ENCODE data around the gene OR52I1. TPM values are rescaled to one million over a fixed set of nuclear protein-coding genes. Genes with fewer than 3 reads are reported as not detected.

Gene OR52I1
- total RNA-seq, 1 experiment from 2014 or later: not detected

DNA sequence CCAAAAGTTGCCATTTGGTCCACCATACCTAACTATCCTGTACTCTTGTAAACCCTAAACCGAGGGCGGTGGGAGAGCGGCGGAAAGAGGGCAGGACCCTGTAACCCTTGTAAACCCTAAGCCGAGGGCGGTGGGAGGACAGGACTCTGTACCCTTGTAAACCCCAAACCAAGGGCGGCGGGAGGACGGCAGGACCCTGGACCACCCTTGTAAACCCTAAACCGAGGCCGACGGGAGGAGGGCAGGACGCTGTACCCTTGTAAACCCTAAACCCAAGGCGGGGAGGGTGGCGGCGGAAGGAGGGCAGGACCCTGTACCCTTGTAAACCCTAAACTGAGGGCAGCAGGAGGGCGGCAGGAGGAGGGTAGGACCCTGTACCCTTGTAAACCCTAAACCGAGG is 24.8 kb upstream of the OR52I1 start:
- no peak for DNase-seq
- H3K4me2 ChIP-seq (ENCODE audit: low read depth, low read length, poor library complexity, severe bottlenecking): no peak overlapping the region
- H2AFZ ChIP-seq (ENCODE audit: low read length): no peak overlapping the region
- H3K9me2 ChIP-seq (replicated peaks; ENCODE audit: insufficient read depth, low read length): no peaks in the 10 kb centered on the region
- H3K27ac ChIP-seq (ENCODE audit: low read length): no peak overlapping the region
- no peak overlapping the region for H3K9ac ChIP-seq (ENCODE audit: low read length)
- no peaks in the 10 kb centered on the region for H3K4me1 ChIP-seq (ENCODE audit: low read length)
- H3K4me3 ChIP-seq (ENCODE audit: low read length): no peak overlapping the region
- no peaks in the 10 kb centered on the region for H3K36me3 ChIP-seq (ENCODE audit: insufficient read depth, low read length)
- H3K27me3 ChIP-seq (ENCODE audit: low read length): no peaks in the 10 kb centered on the region
- H3K79me2 ChIP-seq (ENCODE audit: low read length): no peaks in the 10 kb centered on the region
- no peaks in the 10 kb centered on the region for H3K9me3 ChIP-seq (ENCODE audit: low read length)
- H4K20me1 ChIP-seq (ENCODE audit: insufficient read depth, low read depth, low read length): no peaks in the 10 kb centered on the region

DNA sequence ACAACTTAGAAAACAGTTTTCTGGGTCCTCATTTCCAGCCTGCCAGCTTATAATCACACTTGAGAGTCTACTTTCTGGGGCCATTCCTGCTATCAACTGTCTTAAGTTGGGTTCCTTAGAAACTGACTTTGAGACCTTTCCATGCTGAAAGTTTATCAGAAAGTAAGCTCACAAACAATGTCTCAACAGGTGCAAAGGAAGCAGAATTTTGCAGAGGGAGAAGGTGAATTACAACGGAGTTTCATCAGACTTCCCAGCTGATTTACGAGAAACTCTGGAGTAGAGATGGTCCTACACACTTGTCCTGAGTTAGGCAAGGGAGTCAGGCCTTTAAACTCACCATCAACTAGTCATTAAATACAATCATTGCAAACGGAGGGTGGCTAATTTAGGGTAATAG is 17.0 kb upstream of the OR52I1 start:
- Histone ChIP-seq H4K20me1 (ENCODE audit: insufficient read depth, low read depth, low read length) (no peaks in the 10 kb centered on the region), H3K9me2 (replicated peaks; ENCODE audit: insufficient read depth, low read length) (no peaks in the 10 kb centered on the region), H3K9ac (ENCODE audit: low read length) (no peak overlapping the region), H3K4me2 (ENCODE audit: low read depth, low read length, poor library complexity, severe bottlenecking) (no peak overlapping the region), H3K9me3 (ENCODE audit: low read length) (no peaks in the 10 kb centered on the region), H2AFZ (ENCODE audit: low read length) (no peak overlapping the region), H3K4me1 (ENCODE audit: low read length) (no peaks in the 10 kb centered on the region), H3K27ac (ENCODE audit: low read length) (no peak overlapping the region), H3K79me2 (ENCODE audit: low read length) (no peaks in the 10 kb centered on the region), H3K27me3 (ENCODE audit: low read length) (no peaks in the 10 kb centered on the region), H3K4me3 (ENCODE audit: low read length) (no peak overlapping the region), H3K36me3 (ENCODE audit: insufficient read depth, low read length) (no peaks in the 10 kb centered on the region)
- DNase-seq: no peak

DNA sequence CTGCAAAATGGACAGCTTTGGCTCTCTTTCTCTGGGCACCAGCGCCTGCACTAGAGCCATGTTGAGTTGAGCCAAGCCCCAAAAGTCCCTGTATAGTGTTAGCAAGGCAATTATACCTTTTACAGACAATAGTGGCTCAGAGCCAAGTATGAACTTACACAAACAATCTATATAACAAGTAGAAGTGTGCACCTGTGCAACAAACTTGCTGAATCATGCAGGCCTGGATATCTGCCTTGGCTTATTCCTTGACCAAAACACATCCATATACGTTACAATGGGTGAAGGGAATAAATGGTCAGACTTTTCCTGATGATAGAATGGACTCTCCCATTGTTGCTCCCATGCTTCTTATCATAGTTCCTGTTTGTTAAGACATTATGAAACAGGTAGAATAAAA is 16.1 kb upstream of the OR52I1 start:
- DNase-seq: no peak
- H3K4me2 ChIP-seq (ENCODE audit: low read depth, low read length, poor library complexity, severe bottlenecking): no peak overlapping the region

DNA sequence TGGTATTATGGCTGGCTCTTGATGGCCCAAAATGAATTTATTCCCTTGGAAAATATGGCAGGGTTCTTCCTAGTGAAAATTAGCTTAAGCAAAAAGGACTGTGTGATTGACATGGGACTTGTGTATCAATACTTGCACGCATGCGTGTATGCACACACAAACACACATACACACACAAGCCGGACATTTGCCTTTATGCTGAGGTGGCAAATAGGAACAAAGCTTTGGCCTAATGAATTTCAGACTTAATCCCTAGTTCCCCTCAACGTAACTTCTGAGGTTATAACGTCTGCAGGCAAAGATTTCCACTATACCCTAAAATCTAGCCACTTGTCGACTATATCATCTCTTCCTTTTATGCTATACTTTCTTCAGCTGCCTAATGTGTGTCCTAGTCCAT is 15.2 kb upstream of the OR52I1 start:
- no peak overlapping the region for H3K9ac ChIP-seq (ENCODE audit: low read length)
- H3K36me3 ChIP-seq (ENCODE audit: insufficient read depth, low read length): no peaks in the 10 kb centered on the region
- H3K9me2 ChIP-seq (replicated peaks; ENCODE audit: insufficient read depth, low read length): no peaks in the 10 kb centered on the region
- no peak for DNase-seq
- no peaks in the 10 kb centered on the region for H3K4me1 ChIP-seq (ENCODE audit: low read length)
- no peak overlapping the region for H3K4me3 ChIP-seq (ENCODE audit: low read length)
- no peaks in the 10 kb centered on the region for H3K27me3 ChIP-seq (ENCODE audit: low read length)
- no peak overlapping the region for H2AFZ ChIP-seq (ENCODE audit: low read length)
- H4K20me1 ChIP-seq (ENCODE audit: insufficient read depth, low read depth, low read length): no peaks in the 10 kb centered on the region
- H3K4me2 ChIP-seq (ENCODE audit: low read depth, low read length, poor library complexity, severe bottlenecking): no peak overlapping the region
- no peaks in the 10 kb centered on the region for H3K79me2 ChIP-seq (ENCODE audit: low read length)
- H3K9me3 ChIP-seq (ENCODE audit: low read length): no peaks in the 10 kb centered on the region
- H3K27ac ChIP-seq (ENCODE audit: low read length): no peak overlapping the region

More for the DNA sequence above, 16.1 kb upstream of the OR52I1 start:
- Histone ChIP-seq H3K4me3 (ENCODE audit: low read length) (no peak overlapping the region), H3K9me2 (replicated peaks; ENCODE audit: insufficient read depth, low read length) (no peaks in the 10 kb centered on the region), H3K4me1 (ENCODE audit: low read length) (no peaks in the 10 kb centered on the region), H3K27ac (ENCODE audit: low read length) (no peak overlapping the region), H2AFZ (ENCODE audit: low read length) (no peak overlapping the region), H3K79me2 (ENCODE audit: low read length) (no peaks in the 10 kb centered on the region), H3K36me3 (ENCODE audit: insufficient read depth, low read length) (no peaks in the 10 kb centered on the region), H3K27me3 (ENCODE audit: low read length) (no peaks in the 10 kb centered on the region), H3K9ac (ENCODE audit: low read length) (no peak overlapping the region), H4K20me1 (ENCODE audit: insufficient read depth, low read depth, low read length) (no peaks in the 10 kb centered on the region), H3K9me3 (ENCODE audit: low read length) (no peaks in the 10 kb centered on the region)

DNA sequence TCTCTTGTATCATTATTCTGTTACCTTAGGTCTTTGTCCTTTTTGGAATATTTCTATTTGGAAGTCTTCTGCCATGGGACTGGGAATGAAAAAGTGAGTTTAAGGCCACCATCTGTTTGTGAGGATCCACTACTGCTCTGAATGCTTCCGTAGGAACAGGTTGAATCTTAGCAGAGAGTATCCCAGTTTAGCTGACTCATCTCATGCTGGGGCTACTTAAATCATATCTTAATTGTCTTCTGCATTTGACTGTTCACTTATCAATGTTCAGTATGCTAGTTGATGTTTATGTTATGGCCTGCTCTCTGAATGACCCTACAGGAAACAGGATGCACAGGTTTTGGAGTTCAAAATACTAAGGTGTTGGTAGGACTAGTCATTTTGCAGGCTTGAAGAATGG is 13.7 kb upstream of the OR52I1 start:
- Histone ChIP-seq H3K4me1 (ENCODE audit: low read length) (no peaks in the 10 kb centered on the region), H3K9me3 (ENCODE audit: low read length) (no peaks in the 10 kb centered on the region), H3K9ac (ENCODE audit: low read length) (no peak overlapping the region), H2AFZ (ENCODE audit: low read length) (no peak overlapping the region), H3K36me3 (ENCODE audit: insufficient read depth, low read length) (no peaks in the 10 kb centered on the region), H3K4me2 (ENCODE audit: low read depth, low read length, poor library complexity, severe bottlenecking) (no peak overlapping the region), H3K4me3 (ENCODE audit: low read length) (no peak overlapping the region), H3K27me3 (ENCODE audit: low read length) (no peaks in the 10 kb centered on the region), H3K27ac (ENCODE audit: low read length) (no peak overlapping the region), H3K9me2 (replicated peaks; ENCODE audit: insufficient read depth, low read length) (no peaks in the 10 kb centered on the region), H3K79me2 (ENCODE audit: low read length) (no peaks in the 10 kb centered on the region), H4K20me1 (ENCODE audit: insufficient read depth, low read depth, low read length) (no peaks in the 10 kb centered on the region)
- no peak for DNase-seq

DNA sequence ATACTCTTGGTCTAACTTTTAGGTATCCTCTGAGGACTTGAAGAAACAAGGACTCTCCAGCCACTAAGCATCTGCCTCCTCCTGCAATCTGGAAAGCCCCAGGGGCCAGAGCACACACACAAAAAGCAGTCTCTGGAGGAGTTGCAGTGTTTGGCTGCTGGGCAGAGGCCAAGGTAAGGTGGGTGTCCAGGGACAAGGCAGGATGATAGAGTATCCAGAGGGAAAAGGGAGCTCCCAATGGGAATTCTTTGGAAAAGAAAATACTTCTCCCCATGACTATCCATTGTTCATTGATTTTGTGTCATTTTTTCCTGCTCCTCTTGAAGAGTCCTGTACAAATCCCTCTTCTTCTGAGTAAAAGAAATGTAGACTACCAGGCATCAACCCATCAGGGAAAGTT is 12.4 kb upstream of the OR52I1 start, which contains the start of gene OR52I2:
Gene OR52I2 (plus strand): TSS at position 301 of the 400 bp plus-strand sequence.
- H3K4me2 ChIP-seq (ENCODE audit: low read depth, low read length, poor library complexity, severe bottlenecking): no peak within 1 kb of the TSS
- no peaks in the 10 kb centered on the region for H3K9me3 ChIP-seq (ENCODE audit: low read length)
- H2AFZ ChIP-seq (ENCODE audit: low read length): no peak within 1 kb of the TSS
- no peaks in the 10 kb centered on the region for H3K79me2 ChIP-seq (ENCODE audit: low read length)
- H3K4me3 ChIP-seq (ENCODE audit: low read length): no peak within 1 kb of the TSS
- H4K20me1 ChIP-seq (ENCODE audit: insufficient read depth, low read depth, low read length): no peaks in the 10 kb centered on the region
- H3K9me2 ChIP-seq (replicated peaks; ENCODE audit: insufficient read depth, low read length): no peaks in the 10 kb centered on the region
- no peak for DNase-seq
- H3K4me1 ChIP-seq (ENCODE audit: low read length): no peaks in the 10 kb centered on the region
- H3K27ac ChIP-seq (ENCODE audit: low read length): no peak within 1 kb of the TSS
- H3K36me3 ChIP-seq (ENCODE audit: insufficient read depth, low read length): no peaks in the 10 kb centered on the region
- H3K9ac ChIP-seq (ENCODE audit: low read length): no peak within 1 kb of the TSS
- H3K27me3 ChIP-seq (ENCODE audit: low read length): no peaks in the 10 kb centered on the region

DNA sequence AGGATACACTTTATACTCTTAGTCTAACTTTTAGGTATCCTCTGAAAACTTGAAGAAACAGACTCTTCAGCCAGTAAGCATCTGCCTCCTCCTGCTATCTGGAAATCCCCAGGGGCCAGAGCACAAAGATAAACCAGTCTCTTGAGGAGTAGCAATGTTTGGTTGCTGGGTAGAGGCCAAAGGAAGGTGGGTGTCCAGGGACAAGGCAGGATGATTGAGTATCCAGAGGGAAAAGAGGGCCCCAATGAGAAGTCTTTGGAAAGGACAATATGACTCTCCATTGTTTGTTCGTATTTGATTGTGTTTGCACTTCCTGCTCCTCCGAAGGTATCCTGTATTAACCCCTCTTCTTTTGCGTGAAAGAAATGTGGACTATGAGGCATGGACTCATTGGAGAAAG is 4.8 kb upstream of the OR52I1 start:
- no peaks in the 10 kb centered on the region for H3K79me2 ChIP-seq (ENCODE audit: low read length)
- H3K4me3 ChIP-seq (ENCODE audit: low read length): no peak overlapping the region
- no peaks in the 10 kb centered on the region for H3K9me2 ChIP-seq (replicated peaks; ENCODE audit: insufficient read depth, low read length)
- no peak for DNase-seq
- H3K9ac ChIP-seq (ENCODE audit: low read length): no peak overlapping the region
- H3K4me1 ChIP-seq (ENCODE audit: low read length): no peaks in the 10 kb centered on the region
- no peaks in the 10 kb centered on the region for H3K27me3 ChIP-seq (ENCODE audit: low read length)
- no peaks in the 10 kb centered on the region for H4K20me1 ChIP-seq (ENCODE audit: insufficient read depth, low read depth, low read length)
- H3K4me2 ChIP-seq (ENCODE audit: low read depth, low read length, poor library complexity, severe bottlenecking): no peak overlapping the region
- H2AFZ ChIP-seq (ENCODE audit: low read length): no peak overlapping the region
- H3K9me3 ChIP-seq (ENCODE audit: low read length): no peaks in the 10 kb centered on the region
- no peak overlapping the region for H3K27ac ChIP-seq (ENCODE audit: low read length)
- H3K36me3 ChIP-seq (ENCODE audit: insufficient read depth, low read length): no peaks in the 10 kb centered on the region

DNA sequence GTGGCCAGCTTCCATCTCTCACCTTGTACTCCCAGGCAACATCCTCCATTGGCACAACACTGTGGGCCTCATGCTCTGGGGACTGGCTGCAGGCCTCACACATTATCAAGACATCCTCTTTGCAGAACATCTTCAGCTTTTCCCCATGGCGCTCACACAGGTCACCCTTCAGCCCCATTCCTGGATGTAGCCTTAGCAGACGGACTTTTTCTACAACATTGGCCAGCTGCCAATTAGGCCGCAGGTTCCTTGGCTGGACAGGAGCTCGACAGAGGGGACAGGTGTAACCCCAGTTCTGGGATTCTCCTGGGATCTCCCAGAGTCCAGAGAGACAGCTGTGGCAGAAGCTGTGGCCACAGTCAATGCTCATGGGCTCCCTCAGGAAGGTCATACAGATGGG is 11.2 kb downstream of the OR52I1 start:
- no peaks in the 10 kb centered on the region for H4K20me1 ChIP-seq (ENCODE audit: insufficient read depth, low read depth, low read length)
- H3K27ac ChIP-seq (ENCODE audit: low read length): no peak overlapping the region
- no peak overlapping the region for H2AFZ ChIP-seq (ENCODE audit: low read length)
- peaks cover 8% of the 10 kb centered on the region; the same call in 1 of the 2 replicates for H3K36me3 ChIP-seq (ENCODE audit: insufficient read depth, low read length)
- H3K4me3 ChIP-seq (ENCODE audit: low read length): no peak overlapping the region
- DNase-seq: no peak
- H3K4me2 ChIP-seq (ENCODE audit: low read depth, low read length, poor library complexity, severe bottlenecking): no peak overlapping the region
- peaks cover 18% of the 10 kb centered on the region for H3K4me1 ChIP-seq (ENCODE audit: low read length)
- no peaks in the 10 kb centered on the region; the same call in 1 of the 2 replicates for H3K9me2 ChIP-seq (replicated peaks; ENCODE audit: insufficient read depth, low read length)
- peaks cover 26% of the 10 kb centered on the region for H3K79me2 ChIP-seq (ENCODE audit: low read length)
- no peaks in the 10 kb centered on the region for H3K9me3 ChIP-seq (ENCODE audit: low read length)
- no peak overlapping the region for H3K9ac ChIP-seq (ENCODE audit: low read length)
- no peaks in the 10 kb centered on the region for H3K27me3 ChIP-seq (ENCODE audit: low read length)

All from Karpas-422 (cell line).